ENCODE results near the gene TMEM225B. TPM values are rescaled to one million over a fixed set of nuclear protein-coding genes. Genes with fewer than 3 reads are reported as not detected.
"Not testable (repeated sequence)": the region's sequence is repeated elsewhere in the genome, so short reads cannot be mapped to it uniquely, and the experiment has no call there.

TMEM225B gene
- total RNA-seq, 4 donors from 2014 or later, result 0.82 to 1.8 (median 0.89) TPM

- TF ChIP-seq, protein P1, sequence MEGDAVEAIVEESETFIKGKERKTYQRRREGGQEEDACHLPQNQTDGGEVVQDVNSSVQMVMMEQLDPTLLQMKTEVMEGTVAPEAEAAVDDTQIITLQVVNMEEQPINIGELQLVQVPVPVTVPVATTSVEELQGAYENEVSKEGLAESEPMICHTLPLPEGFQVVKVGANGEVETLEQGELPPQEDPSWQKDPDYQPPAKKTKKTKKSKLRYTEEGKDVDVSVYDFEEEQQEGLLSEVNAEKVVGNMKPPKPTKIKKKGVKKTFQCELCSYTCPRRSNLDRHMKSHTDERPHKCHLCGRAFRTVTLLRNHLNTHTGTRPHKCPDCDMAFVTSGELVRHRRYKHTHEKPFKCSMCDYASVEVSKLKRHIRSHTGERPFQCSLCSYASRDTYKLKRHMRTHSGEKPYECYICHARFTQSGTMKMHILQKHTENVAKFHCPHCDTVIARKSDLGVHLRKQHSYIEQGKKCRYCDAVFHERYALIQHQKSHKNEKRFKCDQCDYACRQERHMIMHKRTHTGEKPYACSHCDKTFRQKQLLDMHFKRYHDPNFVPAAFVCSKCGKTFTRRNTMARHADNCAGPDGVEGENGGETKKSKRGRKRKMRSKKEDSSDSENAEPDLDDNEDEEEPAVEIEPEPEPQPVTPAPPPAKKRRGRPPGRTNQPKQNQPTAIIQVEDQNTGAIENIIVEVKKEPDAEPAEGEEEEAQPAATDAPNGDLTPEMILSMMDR (IDR thresholded peaks at IDR 0.05), result no peak
- ATAC-seq (ENCODE audit: low FRiP score) (peak; percentile 76), DNase-seq (ENCODE audit: low spot score) (no peak)
Observed at GRCh38 chr7:99562832-99563231, 35.2 kb upstream of the TMEM225B start.

DNA sequence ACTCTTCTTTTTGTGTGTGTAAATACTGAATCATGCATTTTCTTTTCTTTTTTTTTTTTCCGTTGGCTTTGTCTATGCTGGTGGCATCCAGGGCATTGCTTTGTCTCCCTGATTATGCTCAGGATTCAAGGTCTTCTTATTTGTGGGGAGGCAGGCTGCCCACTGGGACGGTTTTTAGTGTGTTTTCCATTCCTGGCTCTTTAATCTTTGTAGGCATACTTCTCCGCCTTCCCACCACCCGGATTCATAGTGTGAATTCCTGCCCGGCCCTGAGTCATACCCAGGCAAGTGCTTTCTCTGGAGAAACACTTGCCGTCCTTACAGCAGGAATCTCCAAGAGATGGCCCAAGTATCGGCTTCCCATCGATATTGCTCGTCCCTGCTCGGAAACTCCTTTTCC, 34.4 kb upstream of the TMEM225B start:
- ATAC-seq (ENCODE audit: low FRiP score) (no peak), DNase-seq (ENCODE audit: low spot score) (no peak)
- TF ChIP-seq, protein P1 (IDR thresholded peaks at IDR 0.05), result no peak

DNA sequence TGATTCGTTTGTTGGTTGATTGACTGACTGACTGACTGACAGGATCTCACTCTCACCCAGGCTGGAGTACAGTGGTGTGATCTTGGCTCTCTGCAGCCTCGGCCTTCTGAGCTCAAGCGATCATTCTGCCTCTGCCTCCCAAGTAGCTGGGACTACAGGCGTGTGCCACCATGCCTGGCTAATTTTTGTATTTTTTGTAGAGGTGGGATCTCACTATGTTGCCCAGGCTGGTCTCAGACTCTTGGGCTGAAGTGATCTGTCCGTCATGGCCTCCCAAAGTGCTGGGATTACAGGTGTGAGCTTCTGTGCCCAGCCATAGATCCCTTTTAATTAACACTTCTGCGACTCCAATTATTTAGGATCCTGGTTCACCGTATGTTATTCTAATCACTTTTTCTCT, 29.3 kb upstream of the TMEM225B start:
- not testable (repeated sequence) for ATAC-seq (ENCODE audit: low FRiP score); DNase-seq (ENCODE audit: low spot score)

GRCh38 chr7:99571768-99572167, 26.3 kb upstream of the TMEM225B start:
- no peak for ATAC-seq (ENCODE audit: low FRiP score)
- TF ChIP-seq, protein P1 (IDR thresholded peaks at IDR 0.05), result no peak
- no peak for DNase-seq (ENCODE audit: low spot score)

DNA sequence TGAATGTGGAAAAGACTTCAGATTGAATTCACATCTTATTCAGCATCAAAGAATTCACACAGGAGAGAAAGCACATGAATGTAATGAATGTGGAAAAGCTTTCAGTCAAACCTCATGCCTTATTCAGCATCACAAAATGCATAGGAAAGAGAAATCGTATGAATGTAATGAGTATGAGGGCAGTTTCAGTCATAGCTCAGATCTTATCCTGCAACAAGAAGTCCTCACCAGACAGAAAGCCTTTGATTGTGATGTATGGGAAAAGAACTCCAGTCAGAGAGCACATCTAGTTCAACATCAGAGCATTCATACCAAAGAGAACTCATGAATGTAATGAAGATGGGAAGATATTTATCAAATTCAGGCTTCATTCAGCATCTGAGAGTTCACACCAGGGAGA, 24.8 kb upstream of the TMEM225B start:
- TF ChIP-seq, protein P1 (IDR thresholded peaks at IDR 0.05), result no peak
- ATAC-seq (ENCODE audit: low FRiP score) (no peak), DNase-seq (ENCODE audit: low spot score) (no peak)

GRCh38 chr7:99576251-99576650, 21.8 kb upstream of the TMEM225B start:
- ATAC-seq (ENCODE audit: low FRiP score) (no peak), DNase-seq (ENCODE audit: low spot score) (no peak)
- TF ChIP-seq, protein P1 (IDR thresholded peaks at IDR 0.05), result no peak

DNA sequence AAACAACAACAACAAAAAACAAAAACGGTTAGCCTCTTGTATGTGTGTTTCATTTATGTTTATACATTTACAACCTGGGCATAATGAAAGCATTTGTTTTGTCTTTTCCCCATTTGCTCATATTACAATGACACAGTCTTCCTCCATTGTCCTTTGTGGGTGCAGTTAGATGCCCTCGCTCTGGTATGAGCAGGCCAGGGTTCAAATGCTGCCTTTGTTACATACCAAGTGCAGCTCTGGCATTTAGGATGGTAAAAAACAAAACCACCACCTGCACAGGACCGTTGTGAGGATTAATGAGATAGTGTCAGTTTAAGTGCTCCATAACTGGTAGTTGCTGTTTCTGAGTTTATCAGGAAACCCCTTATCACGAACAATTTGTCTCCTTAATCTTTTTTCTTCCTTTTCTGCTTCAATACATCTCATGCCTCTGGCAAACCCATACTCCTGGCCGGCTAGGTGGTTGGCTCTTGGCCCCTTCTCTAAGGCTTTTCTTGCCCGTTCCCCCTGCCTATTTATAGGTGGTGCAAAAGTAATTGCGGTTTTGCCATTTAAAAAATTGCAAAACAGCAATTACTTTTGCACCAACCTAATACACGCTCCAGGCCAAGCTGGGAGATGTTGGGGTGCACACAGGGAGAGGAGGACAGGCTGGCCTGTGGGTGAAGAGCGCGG, 18.6 kb upstream of the TMEM225B start:
- TF ChIP-seq, protein P1 (IDR thresholded peaks at IDR 0.05), result no peak
- ATAC-seq (ENCODE audit: low FRiP score) (no peak), DNase-seq (ENCODE audit: low spot score) (no peak)

Measured in omental fat pad (tissue), 4 donors.